LNCAP (cell line): ENCODE measurements around the gene SH3GL2.

ENCODE experiments used
- TF ChIP-seq, protein P1 (sequence below): fragments of 450-650 bp; IDR thresholded peaks from 2 replicates; pipeline ENCODE4 v1.5.1; 2017; ENCODE audit warnings: mild to moderate bottlenecking

Gene SH3GL2

DNA sequence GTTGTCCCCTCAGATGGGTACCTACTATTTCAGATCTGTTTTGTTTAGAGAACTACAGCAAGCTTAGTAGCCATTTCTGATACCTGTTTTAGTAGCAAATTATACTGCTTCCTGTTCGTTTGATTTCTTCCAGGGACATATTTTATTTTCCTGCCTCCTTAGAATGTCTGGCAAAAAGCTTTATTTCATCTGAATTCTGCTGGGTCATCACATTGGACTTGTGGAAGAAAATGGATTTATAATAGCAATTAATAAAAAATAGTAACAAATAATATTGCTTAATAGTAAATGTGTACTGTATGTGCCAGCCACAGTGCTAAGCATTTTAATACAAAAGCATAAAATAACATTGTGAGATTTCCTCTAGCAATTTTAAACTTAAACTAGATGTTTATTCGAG lies 79.4 kb downstream of the SH3GL2 start:
- TF ChIP-seq, protein P1, sequence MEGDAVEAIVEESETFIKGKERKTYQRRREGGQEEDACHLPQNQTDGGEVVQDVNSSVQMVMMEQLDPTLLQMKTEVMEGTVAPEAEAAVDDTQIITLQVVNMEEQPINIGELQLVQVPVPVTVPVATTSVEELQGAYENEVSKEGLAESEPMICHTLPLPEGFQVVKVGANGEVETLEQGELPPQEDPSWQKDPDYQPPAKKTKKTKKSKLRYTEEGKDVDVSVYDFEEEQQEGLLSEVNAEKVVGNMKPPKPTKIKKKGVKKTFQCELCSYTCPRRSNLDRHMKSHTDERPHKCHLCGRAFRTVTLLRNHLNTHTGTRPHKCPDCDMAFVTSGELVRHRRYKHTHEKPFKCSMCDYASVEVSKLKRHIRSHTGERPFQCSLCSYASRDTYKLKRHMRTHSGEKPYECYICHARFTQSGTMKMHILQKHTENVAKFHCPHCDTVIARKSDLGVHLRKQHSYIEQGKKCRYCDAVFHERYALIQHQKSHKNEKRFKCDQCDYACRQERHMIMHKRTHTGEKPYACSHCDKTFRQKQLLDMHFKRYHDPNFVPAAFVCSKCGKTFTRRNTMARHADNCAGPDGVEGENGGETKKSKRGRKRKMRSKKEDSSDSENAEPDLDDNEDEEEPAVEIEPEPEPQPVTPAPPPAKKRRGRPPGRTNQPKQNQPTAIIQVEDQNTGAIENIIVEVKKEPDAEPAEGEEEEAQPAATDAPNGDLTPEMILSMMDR, result no peak

DNA sequence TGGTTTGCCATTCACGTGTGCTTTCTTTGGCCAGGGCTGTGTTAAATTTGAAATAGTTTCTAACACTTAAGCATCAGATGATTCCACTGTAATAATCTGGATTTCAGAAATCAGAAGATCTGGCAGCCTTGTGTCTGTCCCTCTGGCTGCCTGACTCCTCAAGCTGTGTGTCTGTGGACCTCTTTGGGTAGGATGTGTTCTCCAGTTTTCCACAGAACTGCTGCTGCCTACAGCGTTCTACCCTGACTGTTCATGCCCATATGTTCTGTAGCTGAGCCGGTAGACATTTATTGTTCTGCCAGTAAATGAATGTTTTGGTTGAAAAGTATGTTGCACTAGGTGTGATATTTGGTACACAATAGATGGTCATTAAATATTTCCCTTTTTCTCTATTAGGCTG lies 81.3 kb downstream of the SH3GL2 start:
- TF ChIP-seq, protein P1, result no peak

DNA sequence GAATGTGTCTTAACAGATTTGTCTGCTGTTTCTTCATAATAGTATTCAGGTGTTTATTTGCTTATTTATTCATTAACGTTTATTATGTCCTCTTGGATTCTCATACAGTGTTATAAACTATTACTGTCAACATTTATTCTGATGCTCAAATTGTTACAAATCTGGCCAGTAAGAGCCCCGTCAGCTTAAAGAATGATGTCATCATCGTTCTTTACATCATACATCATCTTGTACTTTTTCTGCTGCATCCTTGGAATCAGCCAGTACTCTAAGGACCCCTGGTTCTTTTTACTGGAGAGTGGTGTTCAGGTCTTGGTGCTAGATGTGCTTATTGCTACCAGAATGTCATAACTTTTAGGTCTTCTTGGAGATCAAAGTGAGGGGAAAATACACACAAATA lies 86.6 kb downstream of the SH3GL2 start:
- TF ChIP-seq, protein P1, result no peak

DNA sequence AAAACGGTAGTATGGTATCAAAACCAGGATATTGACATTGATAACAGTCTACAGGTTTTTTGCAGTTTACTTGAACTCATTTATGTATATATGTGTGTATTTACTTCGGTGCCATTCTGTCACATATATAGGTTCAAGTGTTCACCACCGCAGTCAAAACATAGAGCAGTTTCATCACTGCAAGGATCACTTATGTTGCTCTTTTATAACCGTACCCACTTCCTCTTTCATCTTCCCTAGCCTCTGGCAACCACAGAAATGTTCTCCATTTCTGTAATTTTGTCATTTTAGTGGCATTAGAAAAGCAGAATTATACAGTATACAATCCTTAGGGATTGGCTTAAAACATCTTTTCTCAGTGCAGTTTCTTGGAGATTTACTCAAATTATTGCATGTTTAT lies 90.3 kb downstream of the SH3GL2 start:
- TF ChIP-seq, protein P1, result no peak

DNA sequence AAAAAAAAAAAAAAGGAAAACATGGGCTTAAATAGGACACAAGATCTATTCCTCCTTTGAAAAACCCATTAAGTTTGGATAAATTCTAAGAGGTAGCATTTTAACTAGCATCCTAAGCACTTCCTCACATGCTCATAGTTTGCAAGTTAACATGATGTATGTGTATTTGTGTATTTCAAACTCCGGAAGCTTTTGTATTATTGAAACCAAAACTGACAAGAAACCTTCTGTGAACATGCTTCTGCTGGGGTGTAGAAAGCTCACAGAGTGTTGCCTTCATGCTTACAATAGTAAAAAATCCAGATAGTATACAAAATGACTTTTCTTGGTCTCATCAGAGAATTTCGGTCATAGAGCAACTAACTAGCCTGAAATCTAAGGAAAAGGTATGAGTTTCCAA lies 103.8 kb downstream of the SH3GL2 start:
- TF ChIP-seq, protein P1, result no peak

DNA sequence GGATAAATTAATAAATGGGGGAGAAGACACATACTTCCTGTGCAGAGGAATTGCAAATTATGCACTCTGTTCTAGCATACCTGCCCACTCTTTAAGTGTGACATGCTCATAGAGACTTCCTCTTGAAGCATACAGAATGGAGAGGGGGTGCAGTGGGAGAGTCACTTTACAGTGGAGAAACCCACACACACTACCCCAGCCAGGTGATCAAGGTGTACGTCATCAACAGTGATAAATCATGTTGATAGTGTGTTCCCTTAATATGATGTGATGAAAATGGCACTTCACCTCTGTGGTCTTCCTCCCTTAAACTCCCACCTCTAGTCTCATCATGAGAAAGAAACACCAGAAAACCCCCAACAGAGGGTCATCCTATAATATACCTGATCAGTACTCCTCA lies 110.0 kb downstream of the SH3GL2 start:
- TF ChIP-seq, protein P1, result no peak

DNA sequence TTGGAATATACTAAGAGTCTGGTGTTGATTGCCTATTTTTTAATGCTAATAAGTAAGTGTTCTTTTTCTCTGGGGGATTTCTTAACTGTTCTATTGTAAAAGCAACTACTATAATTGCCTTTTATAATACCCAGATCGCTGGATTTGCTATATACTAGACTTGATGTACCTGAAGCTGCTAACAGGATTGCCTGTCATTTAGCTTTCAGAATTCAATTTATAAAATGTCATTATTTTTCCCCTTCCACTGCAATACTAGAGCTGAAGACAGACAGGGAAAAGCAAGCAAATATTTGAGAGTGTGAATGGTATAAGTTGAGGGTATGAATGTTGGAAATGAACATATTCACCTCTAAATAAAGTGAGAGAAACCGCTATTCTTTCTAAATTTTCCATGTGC lies 115.5 kb downstream of the SH3GL2 start:
- TF ChIP-seq, protein P1, result no peak

DNA sequence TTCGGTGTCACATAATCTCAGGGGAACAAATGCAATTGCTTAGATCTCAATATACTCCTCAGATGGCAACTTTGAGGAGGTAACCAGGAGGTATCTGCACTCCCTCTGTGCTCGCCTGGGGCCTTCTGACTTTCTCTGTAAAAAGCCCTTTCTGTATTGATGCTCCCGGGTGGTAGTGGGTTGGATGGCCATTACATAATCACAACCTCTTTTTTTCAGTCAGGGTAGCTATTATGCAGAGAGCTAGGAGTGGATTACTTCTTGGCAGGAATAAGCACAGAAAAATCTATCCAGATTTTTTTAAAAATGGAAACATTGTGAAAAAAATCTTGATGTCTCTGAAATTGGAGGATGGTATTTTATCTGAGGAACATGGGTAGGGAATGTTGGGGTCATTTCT lies 116.6 kb downstream of the SH3GL2 start:
- TF ChIP-seq, protein P1, result no peak
